A673 (cell line): Measurements from ENCODE around the gene VAC14. TPM values are rescaled to one million over a fixed set of nuclear protein-coding genes. Genes with fewer than 3 reads are reported as not detected.

Experiments
- BruUV-seq: library from RNA; stranded (reverse); fragments of 400-500 nt; replicated peaks from 2 replicates; lab custom pipeline; 2021; lab: Mats Ljungman, UMichigan
- CTCF ChIA-PET: fragments of 300-600 bp; sonication (Branson Sonifier 250); formaldehyde crosslinking; loops from one replicate; lab custom pipeline; 2022; ENCODE audit warnings: antibody characterized with exemption; lab: Charles Lee
- POLR2A ChIA-PET: fragments of 300-600 bp; sonication (Branson Sonifier 250); formaldehyde crosslinking; loops from one replicate; lab custom pipeline; 2022; ENCODE audit warnings: antibody characterized with exemption; ENCODE audit not compliant: low non-redundant PET; lab: Charles Lee
- DNase-seq: peaks from one replicate; pipeline ENCODE4 v3.0.0-alpha.2; 2015; ENCODE audit warnings: low spot score
- H3K27ac ChIP-seq: fragments of 200-600 bp; sonication (generic); 2 replicates; pipeline ENCODE4 v1.5.1; 2016; ENCODE audit warnings: mixed run types, low read depth, mild to moderate bottlenecking, mixed read lengths, antibody characterized with exemption, low read length; ENCODE audit not compliant: poor library complexity, severe bottlenecking
- H3K27me3 ChIP-seq: fragments of 200-600 bp; sonication (generic); replicated peaks from 2 replicates; pipeline ENCODE4 v1.6.1; 2017; ENCODE audit warnings: mixed run types, low read depth, mild to moderate bottlenecking, mixed read lengths, antibody characterized with exemption, low read length; ENCODE audit not compliant: insufficient read depth, poor library complexity
- H3K36me3 ChIP-seq: fragments of 200-600 bp; sonication (generic); 2 replicates; pipeline ENCODE4 v1.6.1; 2016; ENCODE audit warnings: mixed run types, mild to moderate bottlenecking, mixed read lengths, antibody characterized with exemption, low read length; ENCODE audit not compliant: insufficient read depth, poor library complexity, severe bottlenecking
- H3K4me1 ChIP-seq: fragments of 200-600 bp; sonication (generic); 2 replicates; pipeline ENCODE4 v1.6.1; 2017; ENCODE audit warnings: mixed run types, mild to moderate bottlenecking, mixed read lengths, antibody characterized with exemption, low read length; ENCODE audit not compliant: insufficient read depth, poor library complexity, severe bottlenecking
- H3K4me3 ChIP-seq: fragments of 200-600 bp; sonication (generic); 2 replicates; pipeline ENCODE4 v1.5.1; 2016; ENCODE audit warnings: low read depth, mixed run types, mild to moderate bottlenecking, mixed read lengths, low read length; ENCODE audit not compliant: poor library complexity, severe bottlenecking
- H3K9me3 ChIP-seq: fragments of 200-600 bp; sonication (generic); 2 replicates; pipeline ENCODE4 v1.6.1; 2016; ENCODE audit warnings: mixed run types, low read depth, mild to moderate bottlenecking, mixed read lengths, antibody characterized with exemption, low read length; ENCODE audit not compliant: poor library complexity, severe bottlenecking
- CTCF ChIP-seq: fragments of 300-800, 200-600 bp; sonication (generic); conservative IDR thresholded peaks from 2 replicates; pipeline ENCODE4 v1.5.1; 2017; ENCODE audit warnings: low read depth, mild to moderate bottlenecking, antibody characterized with exemption, low read length, moderate library complexity, mixed read lengths
- EZH2 ChIP-seq: fragments of 200-600 bp; sonication (generic); IDR thresholded peaks from 2 replicates; pipeline ENCODE4 v1.6.1; 2017; ENCODE audit warnings: borderline replicate concordance, low read depth, mild to moderate bottlenecking, mixed read lengths, antibody characterized with exemption, low read length; ENCODE audit not compliant: poor library complexity, severe bottlenecking
- intact Hi-C: fragments of 100-400 bp; cut with micrococcal nuclease; formaldehyde crosslinking; loops from one replicate; pipeline ENCODE4 v1.10.0; 2022; ENCODE audit not compliant: unreplicated experiment
- total RNA-seq: library from RNA; stranded (reverse); gene quantifications from 2 replicates; pipeline ENCODE4 v1.2.3, GENCODE V29; 2021

Gene VAC14
- total RNA-seq, 1 experiment from 2014 or later: 46.6 TPM

GRCh38 chr16:70706948-70707465, 94.0 kb downstream of the VAC14 start:
- no peaks in the 10 kb centered on the region for H3K36me3 ChIP-seq
- intact Hi-C loops: no loop called here
- no peak overlapping the region for H3K4me3 ChIP-seq
- H3K9me3 ChIP-seq: no peaks in the 10 kb centered on the region
- POLR2A ChIA-PET: no interaction called here
- CTCF ChIA-PET: no interaction called here
- TF ChIP-seq EZH2 (no peak), CTCF (no peak)
- H3K27ac ChIP-seq: no peak overlapping the region
- no TSS peak for BruUV-seq
- H3K27me3 ChIP-seq: no peaks in the 10 kb centered on the region
- DNase-seq: peak; percentile 42
- H3K4me1 ChIP-seq: peaks cover 10% of the 10 kb centered on the region

- POLR2A ChIA-PET: no interaction called here
- BruUV-seq: no TSS peak
- CTCF ChIA-PET: no interaction called here
- Histone ChIP-seq H3K27ac (no peak overlapping the region), H3K9me3 (no peaks in the 10 kb centered on the region), H3K4me3 (no peak overlapping the region), H3K27me3 (no peaks in the 10 kb centered on the region), H3K36me3 (no peaks in the 10 kb centered on the region), H3K4me1 (peaks cover 10% of the 10 kb centered on the region)
- TF ChIP-seq EZH2 (no peak), CTCF (no peak)
- intact Hi-C loops: no loop called here
- DNase-seq: no peak
These were observed 95.9 kb downstream of the VAC14 start for GRCh38 chr16:70705056-70705455.

GRCh38 chr16:70704586-70704985, 96.4 kb downstream of the VAC14 start:
- Histone ChIP-seq H3K4me1 (peaks cover 10% of the 10 kb centered on the region), H3K4me3 (no peak overlapping the region), H3K36me3 (no peaks in the 10 kb centered on the region), H3K27ac (no peak overlapping the region), H3K27me3 (no peaks in the 10 kb centered on the region), H3K9me3 (no peaks in the 10 kb centered on the region)
- no peak for TF ChIP-seq CTCF
- TF ChIP-seq EZH2: no peak
- no peak for DNase-seq
- no TSS peak for BruUV-seq
- ChIA-PET POLR2A (no interaction called here), CTCF (no interaction called here)
- intact Hi-C loops: no loop called here
